Stimulated activated CD4-positive, alpha-beta T cell treated with anti-CD3 and anti-CD28 coated beads, Interleukin-4, amount 100 ng/mL, for 24 hours (primary cell): ENCODE measurements around the gene IL23R.
A peak's percentile ranks its signal among the peaks of the same experiment; 100 is the strongest.

Experiments
- DNase-seq: peaks from one replicate; pipeline ENCODE4 v3.0.0-alpha.2; 2020

IL23R gene

GRCh38 chr1:67308136-67308535 is 141.9 kb downstream of the IL23R start:
- DNase-seq, result peak; percentile 20
